Measurements from ENCODE around the gene ARHGAP28. TPM values are rescaled to one million over a fixed set of nuclear protein-coding genes. Genes with fewer than 3 reads are reported as not detected.

ARHGAP28 gene
- polyA plus RNA-seq, 1 donor from 2014 or later = 9.8 TPM

DNA sequence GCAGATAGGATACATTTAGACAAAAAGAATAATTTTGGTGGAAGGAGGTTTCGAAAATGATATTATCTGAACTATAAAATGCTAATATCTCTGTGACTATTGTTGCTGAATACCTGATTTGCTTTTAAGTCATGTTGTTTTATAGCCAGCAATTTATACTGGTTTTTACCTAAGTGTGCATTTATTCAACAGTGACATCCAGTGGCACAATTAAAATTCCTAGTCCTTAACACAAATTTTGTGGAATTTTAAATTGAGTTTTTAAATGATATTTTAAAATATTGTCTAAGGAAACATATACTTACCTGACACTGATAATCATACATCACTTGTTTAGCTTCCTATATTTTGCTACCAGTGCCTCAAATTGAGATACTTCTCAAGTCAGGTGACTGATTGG is 144.8 kb downstream of the ARHGAP28 start:
- H3K9me3 ChIP-seq (ENCODE audit: low read length) = no peaks in the 10 kb centered on the region
- TF ChIP-seq, protein P1, sequence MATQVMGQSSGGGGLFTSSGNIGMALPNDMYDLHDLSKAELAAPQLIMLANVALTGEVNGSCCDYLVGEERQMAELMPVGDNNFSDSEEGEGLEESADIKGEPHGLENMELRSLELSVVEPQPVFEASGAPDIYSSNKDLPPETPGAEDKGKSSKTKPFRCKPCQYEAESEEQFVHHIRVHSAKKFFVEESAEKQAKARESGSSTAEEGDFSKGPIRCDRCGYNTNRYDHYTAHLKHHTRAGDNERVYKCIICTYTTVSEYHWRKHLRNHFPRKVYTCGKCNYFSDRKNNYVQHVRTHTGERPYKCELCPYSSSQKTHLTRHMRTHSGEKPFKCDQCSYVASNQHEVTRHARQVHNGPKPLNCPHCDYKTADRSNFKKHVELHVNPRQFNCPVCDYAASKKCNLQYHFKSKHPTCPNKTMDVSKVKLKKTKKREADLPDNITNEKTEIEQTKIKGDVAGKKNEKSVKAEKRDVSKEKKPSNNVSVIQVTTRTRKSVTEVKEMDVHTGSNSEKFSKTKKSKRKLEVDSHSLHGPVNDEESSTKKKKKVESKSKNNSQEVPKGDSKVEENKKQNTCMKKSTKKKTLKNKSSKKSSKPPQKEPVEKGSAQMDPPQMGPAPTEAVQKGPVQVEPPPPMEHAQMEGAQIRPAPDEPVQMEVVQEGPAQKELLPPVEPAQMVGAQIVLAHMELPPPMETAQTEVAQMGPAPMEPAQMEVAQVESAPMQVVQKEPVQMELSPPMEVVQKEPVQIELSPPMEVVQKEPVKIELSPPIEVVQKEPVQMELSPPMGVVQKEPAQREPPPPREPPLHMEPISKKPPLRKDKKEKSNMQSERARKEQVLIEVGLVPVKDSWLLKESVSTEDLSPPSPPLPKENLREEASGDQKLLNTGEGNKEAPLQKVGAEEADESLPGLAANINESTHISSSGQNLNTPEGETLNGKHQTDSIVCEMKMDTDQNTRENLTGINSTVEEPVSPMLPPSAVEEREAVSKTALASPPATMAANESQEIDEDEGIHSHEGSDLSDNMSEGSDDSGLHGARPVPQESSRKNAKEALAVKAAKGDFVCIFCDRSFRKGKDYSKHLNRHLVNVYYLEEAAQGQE (IDR thresholded peaks at IDR 0.05; ENCODE audit: borderline replicate concordance) = no peak
- TF ChIP-seq, protein P2, sequence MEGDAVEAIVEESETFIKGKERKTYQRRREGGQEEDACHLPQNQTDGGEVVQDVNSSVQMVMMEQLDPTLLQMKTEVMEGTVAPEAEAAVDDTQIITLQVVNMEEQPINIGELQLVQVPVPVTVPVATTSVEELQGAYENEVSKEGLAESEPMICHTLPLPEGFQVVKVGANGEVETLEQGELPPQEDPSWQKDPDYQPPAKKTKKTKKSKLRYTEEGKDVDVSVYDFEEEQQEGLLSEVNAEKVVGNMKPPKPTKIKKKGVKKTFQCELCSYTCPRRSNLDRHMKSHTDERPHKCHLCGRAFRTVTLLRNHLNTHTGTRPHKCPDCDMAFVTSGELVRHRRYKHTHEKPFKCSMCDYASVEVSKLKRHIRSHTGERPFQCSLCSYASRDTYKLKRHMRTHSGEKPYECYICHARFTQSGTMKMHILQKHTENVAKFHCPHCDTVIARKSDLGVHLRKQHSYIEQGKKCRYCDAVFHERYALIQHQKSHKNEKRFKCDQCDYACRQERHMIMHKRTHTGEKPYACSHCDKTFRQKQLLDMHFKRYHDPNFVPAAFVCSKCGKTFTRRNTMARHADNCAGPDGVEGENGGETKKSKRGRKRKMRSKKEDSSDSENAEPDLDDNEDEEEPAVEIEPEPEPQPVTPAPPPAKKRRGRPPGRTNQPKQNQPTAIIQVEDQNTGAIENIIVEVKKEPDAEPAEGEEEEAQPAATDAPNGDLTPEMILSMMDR (IDR thresholded peaks at IDR 0.05; ENCODE audit: poor library complexity, severe bottlenecking) = peak; percentile 35
- peak; percentile 56 for TF ChIP-seq SMC3 (conservative IDR thresholded peaks at IDR 0.05; ENCODE audit: poor library complexity)
- no peak for TF ChIP-seq POLR2AphosphoS5 (IDR thresholded peaks at IDR 0.05)
- peak; percentile 50 for TF ChIP-seq RAD21 (conservative IDR thresholded peaks at IDR 0.05)

DNA sequence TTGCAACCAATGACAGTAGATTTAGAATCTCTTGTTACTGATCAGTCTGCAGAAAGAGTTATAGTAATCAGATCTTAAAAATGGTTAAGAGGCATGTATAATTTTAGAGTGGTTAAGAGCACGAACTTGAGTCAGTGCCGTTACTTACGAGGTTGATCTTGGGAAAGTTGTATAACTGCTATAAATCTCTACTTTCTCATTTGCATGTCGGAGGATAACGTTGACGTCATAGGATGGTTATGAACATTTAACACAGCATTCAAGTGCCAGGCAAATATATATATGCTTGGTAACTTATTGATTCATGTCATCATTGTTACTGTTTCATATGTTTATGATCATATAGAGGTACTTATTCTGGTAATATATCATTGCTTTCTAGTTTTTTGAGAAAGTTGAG is 146.2 kb downstream of the ARHGAP28 start:
- Histone ChIP-seq H3K9me3 (ENCODE audit: low read length) (no peaks in the 10 kb centered on the region), H3K79me2 (replicated peaks; ENCODE audit: insufficient read depth, low read length) (no peaks in the 10 kb centered on the region), H2AFZ (ENCODE audit: low read depth, low read length) (no peak overlapping the region), H3K4me3 (ENCODE audit: low read length) (no peak overlapping the region), H3K4me2 (ENCODE audit: low read length) (no peak overlapping the region), H3K27me3 (ENCODE audit: insufficient read depth, low read depth, low read length) (no peaks in the 10 kb centered on the region), H4K20me1 (ENCODE audit: insufficient read depth) (no peaks in the 10 kb centered on the region), H3K36me3 (ENCODE audit: insufficient read depth, low read length) (no peaks in the 10 kb centered on the region), H3F3A (ENCODE audit: insufficient read depth, low read length, poor library complexity, severe bottlenecking) (no peaks in the 10 kb centered on the region), H3K9ac (ENCODE audit: low read length) (no peak overlapping the region), H3K9me2 (ENCODE audit: insufficient read depth, low read length) (no peaks in the 10 kb centered on the region), H3K27ac (ENCODE audit: low read length) (no peak overlapping the region)
- TF ChIP-seq, protein P2 (IDR thresholded peaks at IDR 0.05; ENCODE audit: poor library complexity, severe bottlenecking) = no peak

More for the DNA sequence above, 144.8 kb downstream of the ARHGAP28 start:
- Histone ChIP-seq H3K4me3 (ENCODE audit: low read length) (no peak overlapping the region), H2AFZ (ENCODE audit: low read depth, low read length) (no peak overlapping the region), H3K9ac (ENCODE audit: low read length) (no peak overlapping the region), H3K9me2 (ENCODE audit: insufficient read depth, low read length) (no peaks in the 10 kb centered on the region), H3K36me3 (ENCODE audit: insufficient read depth, low read length) (no peaks in the 10 kb centered on the region), H3K27ac (ENCODE audit: low read length) (no peak overlapping the region), H3K4me2 (ENCODE audit: low read length) (no peak overlapping the region), H3K27me3 (ENCODE audit: insufficient read depth, low read depth, low read length) (no peaks in the 10 kb centered on the region), H3F3A (ENCODE audit: insufficient read depth, low read length, poor library complexity, severe bottlenecking) (no peaks in the 10 kb centered on the region), H3K79me2 (replicated peaks; ENCODE audit: insufficient read depth, low read length) (no peaks in the 10 kb centered on the region), H4K20me1 (ENCODE audit: insufficient read depth) (no peaks in the 10 kb centered on the region)

DNA sequence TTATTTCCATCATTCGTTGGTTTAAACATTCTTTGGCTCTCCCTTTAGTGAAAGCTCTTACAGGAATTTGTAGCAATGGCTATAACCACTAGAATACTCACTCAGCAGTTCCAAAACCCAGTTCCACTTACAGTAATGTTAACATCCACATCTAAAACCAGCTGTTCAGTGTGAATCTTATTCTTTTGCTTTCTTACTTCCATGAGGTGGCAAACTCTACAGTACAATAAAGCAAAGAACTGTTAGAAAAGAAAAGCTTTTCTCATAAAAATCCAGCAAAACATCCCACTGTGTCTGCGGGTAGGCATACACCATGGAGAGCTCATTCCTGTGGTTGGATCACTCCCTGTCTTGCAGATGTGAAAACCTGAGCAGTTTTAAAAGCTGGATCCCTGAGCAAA is 147.1 kb downstream of the ARHGAP28 start:
- Histone ChIP-seq H3K4me3 (ENCODE audit: low read length) (no peak overlapping the region), H3K4me2 (ENCODE audit: low read length) (no peak overlapping the region), H4K20me1 (ENCODE audit: insufficient read depth) (no peaks in the 10 kb centered on the region), H3K79me2 (replicated peaks; ENCODE audit: insufficient read depth, low read length) (no peaks in the 10 kb centered on the region), H3K36me3 (ENCODE audit: insufficient read depth, low read length) (no peaks in the 10 kb centered on the region), H3K27ac (ENCODE audit: low read length) (no peak overlapping the region), H3K9me2 (ENCODE audit: insufficient read depth, low read length) (no peaks in the 10 kb centered on the region), H3K27me3 (ENCODE audit: insufficient read depth, low read depth, low read length) (no peaks in the 10 kb centered on the region), H3F3A (ENCODE audit: insufficient read depth, low read length, poor library complexity, severe bottlenecking) (no peaks in the 10 kb centered on the region), H2AFZ (ENCODE audit: low read depth, low read length) (no peak overlapping the region), H3K9ac (ENCODE audit: low read length) (no peak overlapping the region), H3K9me3 (ENCODE audit: low read length) (no peaks in the 10 kb centered on the region)
- TF ChIP-seq RAD21 (conservative IDR thresholded peaks at IDR 0.05) (no peak), POLR2AphosphoS5 (IDR thresholded peaks at IDR 0.05) (no peak), SMC3 (conservative IDR thresholded peaks at IDR 0.05; ENCODE audit: poor library complexity) (no peak), TAF1 (IDR thresholded peaks at IDR 0.05; ENCODE audit: low read depth) (no peak), MXI1 (conservative IDR thresholded peaks at IDR 0.05; ENCODE audit: poor library complexity, severe bottlenecking) (no peak), EP300 (conservative IDR thresholded peaks at IDR 0.05; ENCODE audit: poor library complexity, severe bottlenecking) (no peak), EZH2 (IDR thresholded peaks at IDR 0.05; ENCODE audit: borderline replicate concordance, insufficient read depth, low read length, poor library complexity, severe bottlenecking) (no peak)
- TF ChIP-seq, protein P1 (IDR thresholded peaks at IDR 0.05; ENCODE audit: borderline replicate concordance) = no peak

Measured in neural cell (in vitro differentiated cells).